GM18870 (cell line): ENCODE measurements around the gene SPATA20.

Source experiments
- ATAC-seq: cut with Tn5 transposase; IDR thresholded peaks from one replicate; pipeline ENCODE4 v1.9.1; 2021; ENCODE audit warnings: moderate library complexity; ENCODE audit not compliant: unreplicated experiment

Gene SPATA20

GRCh38 chr17:50573866-50574611, 27.1 kb downstream of the SPATA20 start:
- ATAC-seq = no peak

GRCh38 chr17:50575581-50576210, 28.7 kb downstream of the SPATA20 start:
- no peak for ATAC-seq

- no peak for ATAC-seq
Measured at GRCh38 chr17:50576864-50577263, 29.9 kb downstream of the SPATA20 start.

GRCh38 chr17:50577451-50577954, 30.5 kb downstream of the SPATA20 start:
- no peak for ATAC-seq

- no peak for ATAC-seq
Measured at GRCh38 chr17:50578173-50578572, 31.2 kb downstream of the SPATA20 start.

- no peak for ATAC-seq
Measured at GRCh38 chr17:50579399-50579798, 32.4 kb downstream of the SPATA20 start.

GRCh38 chr17:50580646-50581045, 33.7 kb downstream of the SPATA20 start:
- ATAC-seq = no peak

- ATAC-seq = no peak
Measured at GRCh38 chr17:50581316-50581715, 34.3 kb downstream of the SPATA20 start.

GRCh38 chr17:50582741-50583140, 35.8 kb downstream of the SPATA20 start:
- no peak for ATAC-seq

GRCh38 chr17:50583641-50584040, 36.7 kb downstream of the SPATA20 start:
- ATAC-seq = no peak

- no peak for ATAC-seq
Measured at GRCh38 chr17:50584116-50584515, 37.1 kb downstream of the SPATA20 start.

GRCh38 chr17:50584749-50585148, 37.8 kb downstream of the SPATA20 start:
- ATAC-seq = no peak

- ATAC-seq = no peak
Measured at GRCh38 chr17:50585346-50585745, 38.4 kb downstream of the SPATA20 start.

- no peak for ATAC-seq
Measured at GRCh38 chr17:50585891-50586290, 38.9 kb downstream of the SPATA20 start.

GRCh38 chr17:50586421-50587247, 39.7 kb downstream of the SPATA20 start:
- no peak for ATAC-seq

- ATAC-seq = no peak
Measured at GRCh38 chr17:50587571-50587970, 40.6 kb downstream of the SPATA20 start.

GRCh38 chr17:50588391-50589049, 41.5 kb downstream of the SPATA20 start:
- ATAC-seq = no peak

GRCh38 chr17:50589095-50589705, 42.2 kb downstream of the SPATA20 start:
- no peak for ATAC-seq

- ATAC-seq = no peak
Measured at GRCh38 chr17:50590946-50591737, 44.2 kb downstream of the SPATA20 start.

- ATAC-seq = no peak
Measured at GRCh38 chr17:50593321-50593720, 46.3 kb downstream of the SPATA20 start.
